Measurements from ENCODE around the gene DEGS2. TPM values are rescaled to one million over a fixed set of nuclear protein-coding genes. Genes with fewer than 3 reads are reported as not detected.

Gene DEGS2
- total RNA-seq, 2 donors from 2014 or later: 0.30 TPM; not detected in 1

DNA sequence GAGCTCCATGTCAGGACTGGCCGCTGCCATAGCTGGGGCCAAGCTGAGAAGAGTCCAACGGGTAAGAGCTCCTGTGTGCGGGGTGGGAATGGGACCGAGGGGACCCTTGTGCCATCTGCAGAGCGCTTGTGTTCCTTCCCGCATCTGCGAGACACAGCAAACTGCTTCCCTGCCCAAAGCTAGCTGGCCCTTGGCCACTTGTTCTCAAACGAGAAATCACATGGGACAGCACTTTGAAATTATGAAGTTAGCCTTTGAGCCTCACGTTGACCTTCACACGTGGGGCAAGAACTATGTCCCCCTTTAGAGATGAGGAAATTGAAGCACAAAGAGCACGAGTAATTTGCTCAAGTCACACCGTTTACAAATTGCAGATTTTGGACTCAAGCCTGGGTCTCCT lies 30.8 kb downstream of the DEGS2 start:
- no peaks in the 10 kb centered on the region for H3K9me3 ChIP-seq (ENCODE audit: control insufficient read depth, low read length, poor library complexity, severe bottlenecking)
- Mint-ChIP-seq H3K4me3 (no peak overlapping the region), H3K36me3 (ENCODE audit: low read depth) (peaks cover 12% of the 10 kb centered on the region), H3K27ac (no peak overlapping the region), H3K27me3 (no peaks in the 10 kb centered on the region), H3K4me1 (peaks cover 3% of the 10 kb centered on the region)
- ATAC-seq (no peak), DNase-seq (no peak)

GRCh38 chr14:100127853-100128455 lies 31.5 kb downstream of the DEGS2 start:
- peaks cover 14% of the 10 kb centered on the region for H3K36me3 Mint-ChIP-seq (ENCODE audit: low read depth)
- ATAC-seq (no peak), DNase-seq (no peak)
- H3K4me1 Mint-ChIP-seq: peaks cover 6% of the 10 kb centered on the region
- H3K27ac Mint-ChIP-seq: peak overlapping the region; percentile 77
- H3K4me3 Mint-ChIP-seq: no peak overlapping the region
- H3K9me3 ChIP-seq (ENCODE audit: control insufficient read depth, low read length, poor library complexity, severe bottlenecking): no peaks in the 10 kb centered on the region
- H3K27me3 Mint-ChIP-seq: no peaks in the 10 kb centered on the region

DNA sequence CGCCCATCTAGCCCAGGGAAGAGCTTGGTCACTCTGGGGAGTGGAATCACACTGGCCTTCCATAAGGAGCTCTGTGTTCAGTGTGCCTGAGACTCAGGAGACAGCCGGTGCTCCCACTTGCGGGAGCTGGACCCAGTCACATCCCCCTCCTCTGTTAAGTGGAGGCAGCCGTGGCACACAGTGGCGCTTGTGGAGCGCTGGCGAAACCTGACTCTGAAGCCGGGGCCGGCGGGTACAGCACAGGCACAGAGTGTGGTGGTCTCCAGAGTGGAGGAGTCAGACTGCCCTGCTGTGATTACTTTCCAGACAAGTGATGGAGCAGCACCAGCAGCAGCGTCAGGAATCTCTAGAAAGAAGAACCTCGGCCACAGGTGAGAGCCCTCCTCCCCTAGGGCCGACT lies 33.0 kb downstream of the DEGS2 start:
- peaks cover 14% of the 10 kb centered on the region for H3K36me3 Mint-ChIP-seq (ENCODE audit: low read depth)
- no peak for ATAC-seq
- H3K4me1 Mint-ChIP-seq: peaks cover 7% of the 10 kb centered on the region

GRCh38 chr14:100124551-100125088 lies 34.8 kb downstream of the DEGS2 start:
- Mint-ChIP-seq H3K27me3 (no peaks in the 10 kb centered on the region), H3K27ac (peak overlapping the region; percentile 43)

More for the DNA sequence above, 33.0 kb downstream of the DEGS2 start:
- DNase-seq: no peak
- Mint-ChIP-seq H3K4me3 (no peak overlapping the region), H3K27ac (no peak overlapping the region), H3K27me3 (no peaks in the 10 kb centered on the region)
- H3K9me3 ChIP-seq (ENCODE audit: control insufficient read depth, low read length, poor library complexity, severe bottlenecking): no peaks in the 10 kb centered on the region

DNA sequence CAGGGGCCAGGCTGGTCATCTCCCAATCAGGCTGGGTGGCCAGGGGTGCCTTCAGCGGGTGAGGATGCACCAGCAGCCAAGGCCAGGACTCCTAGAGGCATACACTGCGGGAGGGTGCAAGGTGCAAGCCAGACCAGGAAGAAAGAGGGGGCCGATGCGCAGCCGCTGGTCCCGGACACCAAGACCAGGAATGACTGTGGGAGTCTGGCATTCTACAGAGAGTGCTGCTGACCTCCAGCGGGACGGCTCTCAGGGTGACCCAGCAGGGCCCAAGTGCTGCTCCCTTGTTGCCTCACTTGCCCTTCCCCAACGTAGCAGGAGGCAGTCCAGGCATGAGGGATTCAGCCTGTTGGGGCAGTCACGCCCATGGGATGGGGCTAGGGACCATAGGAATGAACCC lies 35.8 kb downstream of the DEGS2 start:
- Mint-ChIP-seq H3K27me3 (no peaks in the 10 kb centered on the region), H3K36me3 (ENCODE audit: low read depth) (peaks cover 12% of the 10 kb centered on the region), H3K4me3 (no peak overlapping the region), H3K4me1 (peaks cover 9% of the 10 kb centered on the region), H3K27ac (no peak overlapping the region)
- DNase-seq (no peak), ATAC-seq (no peak)
- H3K9me3 ChIP-seq (ENCODE audit: control insufficient read depth, low read length, poor library complexity, severe bottlenecking): no peaks in the 10 kb centered on the region

More at GRCh38 chr14:100124551-100125088, 34.8 kb downstream of the DEGS2 start:
- H3K4me3 Mint-ChIP-seq: no peak overlapping the region
- peaks cover 9% of the 10 kb centered on the region for H3K4me1 Mint-ChIP-seq
- H3K36me3 Mint-ChIP-seq (ENCODE audit: low read depth): peaks cover 9% of the 10 kb centered on the region
- no peaks in the 10 kb centered on the region for H3K9me3 ChIP-seq (ENCODE audit: control insufficient read depth, low read length, poor library complexity, severe bottlenecking)
- no peak for DNase-seq
- ATAC-seq: no peak

DNA sequence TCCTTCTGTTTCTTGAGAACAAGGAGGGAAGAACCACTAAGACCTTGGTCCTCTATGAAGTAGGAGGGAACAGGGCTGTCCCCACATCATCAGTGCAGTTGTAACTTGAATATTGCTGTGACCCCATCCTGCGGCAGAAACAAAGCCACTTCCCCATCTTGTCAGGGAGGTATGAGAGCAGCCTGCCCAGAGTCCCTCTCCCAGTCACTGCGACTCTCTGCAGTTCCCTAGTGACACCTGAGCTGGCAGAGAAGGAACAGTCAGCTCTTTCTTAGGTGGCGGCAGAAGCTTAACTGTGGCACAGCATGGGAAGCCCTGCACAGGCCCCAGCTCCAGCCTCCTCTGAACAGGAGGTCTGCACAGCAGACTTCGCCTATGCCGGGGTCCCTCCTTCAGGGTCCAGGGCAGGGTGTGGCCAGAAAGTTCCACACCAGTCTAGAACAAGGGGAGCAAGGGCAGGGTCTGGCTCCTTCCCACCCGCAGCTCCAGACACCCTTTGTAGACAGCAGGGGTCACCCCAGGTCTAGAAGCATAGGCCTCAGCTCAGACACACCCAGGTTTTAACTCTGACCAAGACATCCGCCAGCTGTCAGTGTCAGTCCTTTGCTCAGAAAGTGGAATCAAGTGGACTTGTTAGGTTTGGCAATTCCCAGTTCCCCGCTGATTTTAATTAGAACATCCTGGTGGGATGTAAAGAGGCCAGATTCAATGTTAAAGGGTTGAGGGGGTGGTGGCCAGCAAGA lies 36.8 kb downstream of the DEGS2 start:
- DNase-seq (no peak), ATAC-seq (no peak)
- Mint-ChIP-seq H3K36me3 (ENCODE audit: low read depth) (peaks cover 15% of the 10 kb centered on the region), H3K27me3 (no peaks in the 10 kb centered on the region), H3K4me3 (no peak overlapping the region), H3K27ac (no peak overlapping the region), H3K4me1 (peaks cover 15% of the 10 kb centered on the region)
- H3K9me3 ChIP-seq (ENCODE audit: control insufficient read depth, low read length, poor library complexity, severe bottlenecking): no peaks in the 10 kb centered on the region

- H3K27me3 Mint-ChIP-seq: no peaks in the 10 kb centered on the region
- DNase-seq: no peak
- H3K27ac Mint-ChIP-seq: peak overlapping the region; percentile 45
- no peak for ATAC-seq
- no peak overlapping the region for H3K4me3 Mint-ChIP-seq
- H3K4me1 Mint-ChIP-seq: peaks cover 18% of the 10 kb centered on the region
- H3K9me3 ChIP-seq (ENCODE audit: control insufficient read depth, low read length, poor library complexity, severe bottlenecking): no peaks in the 10 kb centered on the region
- peaks cover 13% of the 10 kb centered on the region for H3K36me3 Mint-ChIP-seq (ENCODE audit: low read depth)
Measured at GRCh38 chr14:100121643-100122480, 37.6 kb downstream of the DEGS2 start.

GRCh38 chr14:100120522-100121269 lies 38.7 kb downstream of the DEGS2 start:
- H3K9me3 ChIP-seq (ENCODE audit: control insufficient read depth, low read length, poor library complexity, severe bottlenecking): no peaks in the 10 kb centered on the region
- H3K36me3 Mint-ChIP-seq (ENCODE audit: low read depth): peaks cover 17% of the 10 kb centered on the region
- DNase-seq: no peak
- H3K27ac Mint-ChIP-seq: peak overlapping the region; percentile 74
- ATAC-seq: no peak
- peaks cover 22% of the 10 kb centered on the region for H3K4me1 Mint-ChIP-seq
- no peaks in the 10 kb centered on the region for H3K27me3 Mint-ChIP-seq
- H3K4me3 Mint-ChIP-seq: no peak overlapping the region

- Mint-ChIP-seq H3K27me3 (no peaks in the 10 kb centered on the region), H3K4me1 (peaks cover 24% of the 10 kb centered on the region), H3K36me3 (ENCODE audit: low read depth) (peaks cover 13% of the 10 kb centered on the region), H3K27ac (peak overlapping the region; percentile 81), H3K4me3 (no peak overlapping the region)
- ATAC-seq: no peak
- no peak for DNase-seq
- H3K9me3 ChIP-seq (ENCODE audit: control insufficient read depth, low read length, poor library complexity, severe bottlenecking): no peaks in the 10 kb centered on the region
Measured at GRCh38 chr14:100119251-100119650, 40.2 kb downstream of the DEGS2 start.

GRCh38 chr14:100118396-100119011 lies 40.9 kb downstream of the DEGS2 start:
- ATAC-seq (no peak), DNase-seq (no peak)
- Mint-ChIP-seq H3K27ac (peak overlapping the region; percentile 81), H3K36me3 (ENCODE audit: low read depth) (peaks cover 13% of the 10 kb centered on the region), H3K27me3 (no peaks in the 10 kb centered on the region), H3K4me3 (no peak overlapping the region), H3K4me1 (peaks cover 28% of the 10 kb centered on the region)
- H3K9me3 ChIP-seq (ENCODE audit: control insufficient read depth, low read length, poor library complexity, severe bottlenecking): no peaks in the 10 kb centered on the region

- H3K27me3 Mint-ChIP-seq: no peaks in the 10 kb centered on the region
- H3K36me3 Mint-ChIP-seq (ENCODE audit: low read depth): peaks cover 15% of the 10 kb centered on the region
- H3K27ac Mint-ChIP-seq: peak overlapping the region; percentile 81
- no peaks in the 10 kb centered on the region for H3K9me3 ChIP-seq (ENCODE audit: control insufficient read depth, low read length, poor library complexity, severe bottlenecking)
- ATAC-seq (no peak), DNase-seq (no peak)
- H3K4me1 Mint-ChIP-seq: peaks cover 29% of the 10 kb centered on the region
- H3K4me3 Mint-ChIP-seq: peak overlapping the region; percentile 55
Measured at GRCh38 chr14:100117633-100118395, 41.6 kb downstream of the DEGS2 start.

GRCh38 chr14:100117026-100117425 lies 42.4 kb downstream of the DEGS2 start:
- H3K4me1 Mint-ChIP-seq: peaks cover 36% of the 10 kb centered on the region

More at GRCh38 chr14:100117026-100117425, 42.4 kb downstream of the DEGS2 start:
- Mint-ChIP-seq H3K4me3 (no peak overlapping the region), H3K27me3 (no peaks in the 10 kb centered on the region), H3K27ac (peak overlapping the region; percentile 82), H3K36me3 (ENCODE audit: low read depth) (peaks cover 20% of the 10 kb centered on the region)
- DNase-seq (no peak), ATAC-seq (no peak)
- no peaks in the 10 kb centered on the region for H3K9me3 ChIP-seq (ENCODE audit: control insufficient read depth, low read length, poor library complexity, severe bottlenecking)
